ENCODE measurements around the gene EXOG. TPM values are rescaled to one million over a fixed set of nuclear protein-coding genes. Genes with fewer than 3 reads are reported as not detected.

The EXOG gene
- total RNA-seq, 3 donors from 2014 or later: 7.1 to 13.0 (median 8.7) TPM

GRCh38 chr3:38454178-38454883, 41.8 kb upstream of the EXOG start:
- DNase-seq (peak; percentile 71 to 81 (median 73)), ATAC-seq (peak; percentile 74)
- H3K4me3 ChIP-seq: peak overlapping the region; percentile 55
- intact Hi-C loops (cut with DNase I, micrococcal nuclease): no loop called here
- TF ChIP-seq CTCF (IDR thresholded peaks at IDR 0.05): no peak
- peaks cover 28% of the 10 kb centered on the region for H3K4me1 ChIP-seq (ENCODE audit: low read depth)
- H3K9me3 ChIP-seq: no peaks in the 10 kb centered on the region
- no peaks in the 10 kb centered on the region for H3K36me3 ChIP-seq (ENCODE audit: low read depth)

GRCh38 chr3:38454884-38455638, 41.1 kb upstream of the EXOG start:
- Histone ChIP-seq H3K4me1 (ENCODE audit: low read depth) (peaks cover 33% of the 10 kb centered on the region), H3K4me3 (peak overlapping the region; percentile 55), H3K9me3 (no peaks in the 10 kb centered on the region), H3K36me3 (ENCODE audit: low read depth) (no peaks in the 10 kb centered on the region)
- TF ChIP-seq CTCF (IDR thresholded peaks at IDR 0.05): no peak
- ATAC-seq: peak; percentile 66
- DNase-seq: peak; percentile 85 to 92 (median 91)
- intact Hi-C loops (cut with DNase I, micrococcal nuclease): no loop called here

GRCh38 chr3:38455639-38456430, 40.3 kb upstream of the EXOG start:
- H3K4me3 ChIP-seq: peak overlapping the region; percentile 55
- ATAC-seq (no peak), DNase-seq (no peak)
- no peak for TF ChIP-seq CTCF (IDR thresholded peaks at IDR 0.05)
- no peaks in the 10 kb centered on the region for H3K36me3 ChIP-seq (ENCODE audit: low read depth)
- intact Hi-C loops (cut with DNase I, micrococcal nuclease): no loop called here
- peaks cover 38% of the 10 kb centered on the region for H3K4me1 ChIP-seq (ENCODE audit: low read depth)
- no peaks in the 10 kb centered on the region for H3K9me3 ChIP-seq

GRCh38 chr3:38457111-38458003, 38.8 kb upstream of the EXOG start:
- TF ChIP-seq CTCF (IDR thresholded peaks at IDR 0.05): no peak
- no peaks in the 10 kb centered on the region for H3K36me3 ChIP-seq (ENCODE audit: low read depth)
- DNase-seq (no peak), ATAC-seq (no peak)
- H3K9me3 ChIP-seq: no peaks in the 10 kb centered on the region
- intact Hi-C loops (cut with DNase I, micrococcal nuclease): no loop called here
- no peak overlapping the region for H3K4me3 ChIP-seq
- H3K4me1 ChIP-seq (ENCODE audit: low read depth): peaks cover 38% of the 10 kb centered on the region

All from mucosa of descending colon (tissue), 3 donors.